HepG2 (cell line): ENCODE data around the gene GDI1. TPM values are rescaled to one million over a fixed set of nuclear protein-coding genes. Genes with fewer than 3 reads are reported as not detected.
A peak's percentile ranks its signal among the peaks of the same experiment; 100 is the strongest.

Experiments used
- BCL6 ChIP-seq: IDR thresholded peaks from 2 replicates; pipeline ENCODE4 v1.6.1; 2016; ENCODE audit warnings: missing genetic modification reagents, missing compliant biosample characterization
- BRCA1 ChIP-seq: sonication (generic); formaldehyde crosslinking; IDR thresholded peaks from 2 replicates; pipeline ENCODE4 v1.4.0; 2020; ENCODE audit warnings: missing genetic modification reagents
- FOXA3 ChIP-seq: IDR thresholded peaks from 2 replicates; pipeline ENCODE4 v1.6.1; 2016; ENCODE audit warnings: missing genetic modification reagents, missing compliant biosample characterization
- GABPA ChIP-seq, 2 experiments: IDR thresholded peaks; 2 replicates each; pipeline ENCODE4 v1.6.1; 2011 to 2016; ENCODE audit warnings: low read depth in 2 of 2, low read length in 1 of 2, missing biosample characterization in 1 of 2, missing genetic modification characterization in 1 of 2
- GATA4 ChIP-seq: sonication (generic); IDR thresholded peaks from 2 replicates; pipeline ENCODE4 v1.6.1; 2016; ENCODE audit warnings: antibody characterized with exemption, low read depth, borderline replicate concordance
- GTF2F1 ChIP-seq: fragments of 150-350 bp; IDR thresholded peaks from 2 replicates; pipeline ENCODE4 v1.6.1; 2014; ENCODE audit warnings: low read length
- HNRNPK ChIP-seq: fragments of 200-400 bp; formaldehyde crosslinking; IDR thresholded peaks from 2 replicates; pipeline ENCODE4 v1.6.1; 2018; ENCODE audit warnings: low read length, low read depth, moderate library complexity, mild to moderate bottlenecking; ENCODE audit not compliant: poor library complexity, severe bottlenecking
- HNRNPL ChIP-seq: fragments of 200-400 bp; formaldehyde crosslinking; IDR thresholded peaks from 2 replicates; pipeline ENCODE4 v1.6.1; 2017; ENCODE audit warnings: mild to moderate bottlenecking, low read depth, low read length
- MAZ ChIP-seq, 2 experiments: sonication (generic) in 1 of 2; formaldehyde crosslinking in 1 of 2; IDR thresholded peaks; 2 replicates each; pipeline versions ENCODE4 v1.5.0 to v1.6.1; 2012 to 2020; ENCODE audit warnings: low read depth in 2 of 2, mild to moderate bottlenecking in 2 of 2, borderline replicate concordance in 1 of 2, improper control_type of control experiment in 1 of 2, low read length in 1 of 2, missing genetic modification reagents in 1 of 2, moderate library complexity in 1 of 2
- MXD4 ChIP-seq: IDR thresholded peaks from 2 replicates; pipeline ENCODE4 v1.6.1; 2016; ENCODE audit warnings: mild to moderate bottlenecking, missing biosample characterization, missing genetic modification reagents
- NFYC ChIP-seq: IDR thresholded peaks from 2 replicates; pipeline ENCODE4 v1.6.1; 2016; ENCODE audit warnings: missing genetic modification reagents, missing compliant biosample characterization
- POLR2AphosphoS2 ChIP-seq: IDR thresholded peaks from 2 replicates; pipeline ENCODE4 v1.6.1; 2011; ENCODE audit warnings: low read depth, low read length, improper control_type of control experiment
- RNF2 ChIP-seq: fragments of 450-650 bp; conservative IDR thresholded peaks from 2 replicates; pipeline ENCODE4 v1.6.1; 2016; ENCODE audit warnings: low read depth
- SIN3A ChIP-seq: IDR thresholded peaks from 2 replicates; pipeline ENCODE4 v1.6.1; 2011; ENCODE audit warnings: low read depth, mild to moderate bottlenecking, control low read depth, low read length, borderline replicate concordance
- SNRNP70 ChIP-seq: fragments of 200-400 bp; formaldehyde crosslinking; IDR thresholded peaks from 2 replicates; pipeline ENCODE4 v1.6.1; 2017; ENCODE audit warnings: mild to moderate bottlenecking, low read depth, low read length, moderate library complexity
- SOX6 ChIP-seq, 2 experiments: fragments of 450-650 bp in 1 of 2; sonication (generic) in 1 of 2; formaldehyde crosslinking in 1 of 2; IDR thresholded peaks; 2 replicates each; pipeline versions ENCODE4 v1.4.0 to v1.6.1; 2017 to 2020; ENCODE audit warnings: antibody characterized with exemption in 1 of 2, mild to moderate bottlenecking in 1 of 2, missing genetic modification reagents in 1 of 2
- STAT5B ChIP-seq: sonication (generic); formaldehyde crosslinking; IDR thresholded peaks from 2 replicates; pipeline ENCODE4 v1.4.0; 2020; ENCODE audit warnings: missing genetic modification reagents
- TMF1 ChIP-seq: sonication (generic); formaldehyde crosslinking; IDR thresholded peaks from 2 replicates; pipeline ENCODE4 v1.8.1; 2022; ENCODE audit warnings: low read depth, missing genetic modification reagents
- U2AF1 ChIP-seq: fragments of 200-400 bp; formaldehyde crosslinking; optimal IDR thresholded peaks from 2 replicates; pipeline ENCODE3; 2017; ENCODE audit warnings: mild to moderate bottlenecking, low read depth, low read length
- U2AF2 ChIP-seq: fragments of 200-400 bp; formaldehyde crosslinking; IDR thresholded peaks from 2 replicates; pipeline ENCODE4 v1.6.1; 2017; ENCODE audit warnings: low read depth, mild to moderate bottlenecking, low read length
- ZC3H13 ChIP-seq: sonication (generic); formaldehyde crosslinking; IDR thresholded peaks from 2 replicates; pipeline ENCODE4 v1.8.1; 2023; ENCODE audit warnings: mild to moderate bottlenecking, missing genetic modification reagents, moderate library complexity
- ZNF124 ChIP-seq: sonication (generic); formaldehyde crosslinking; IDR thresholded peaks from 2 replicates; pipeline ENCODE4 v1.4.0; 2020; ENCODE audit warnings: missing genetic modification reagents
- ZNF264 ChIP-seq: sonication (generic); formaldehyde crosslinking; IDR thresholded peaks from 2 replicates; pipeline ENCODE4 v1.4.0; 2020; ENCODE audit warnings: missing genetic modification reagents
- ZNF766 ChIP-seq: sonication (generic); formaldehyde crosslinking; IDR thresholded peaks from 2 replicates; pipeline ENCODE4 v1.5.0; 2020; ENCODE audit warnings: missing genetic modification reagents, borderline replicate concordance
- ZSCAN21 ChIP-seq: sonication (generic); formaldehyde crosslinking; IDR thresholded peaks from 2 replicates; pipeline ENCODE4 v1.8.0; 2022; ENCODE audit warnings: mild to moderate bottlenecking, missing genetic modification reagents, moderate library complexity, borderline replicate concordance
- polyA plus RNA-seq, 8 experiments: library from polyadenylated mRNA; depleted of rRNA in 3 of 8; stranded (reverse) in 7 of 8; unstranded in 1 of 8; fragments of >200 nt; fragmentation: Illumina TruSeq in 4 of 8; extraction: Trizol in 4 of 8; gene quantifications; 2 replicates each; pipeline versions ENCODE4 v1.2.1 to v1.2.3, GENCODE V29; 2011 to 2016; ENCODE audit warnings: low read depth in 4 of 8, missing spikeins in 1 of 8, mixed read lengths in 1 of 8; ENCODE audit not compliant: insufficient read depth in 1 of 8
- total RNA-seq, 5 experiments: library from RNA; depleted of rRNA; stranded (reverse); fragments of >200 nt; fragmentation: Illumina TruSeq; extraction: Trizol; gene quantifications; 2 replicates each; pipeline ENCODE4 v1.2.3, GENCODE V29; 2016; ENCODE audit warnings: low read depth in 1 of 5
- TF ChIP-seq, protein P1 (sequence below): sonication (generic); formaldehyde crosslinking; IDR thresholded peaks from 2 replicates; pipeline ENCODE4 v1.8.0; 2022; ENCODE audit warnings: mild to moderate bottlenecking, missing genetic modification reagents; ENCODE audit not compliant: insufficient replicate concordance
- TF ChIP-seq, protein P2 (sequence below): IDR thresholded peaks from 2 replicates; pipeline ENCODE4 v1.6.1; 2016; ENCODE audit warnings: missing compliant biosample characterization, missing genetic modification reagents, borderline replicate concordance

Gene GDI1
- total and polyA plus RNA-seq, 2 of the 13 experiments (the other 11 are each of a cell fraction or from before 2014, with no cell fraction given) = 17.4 to 105 TPM

DNA sequence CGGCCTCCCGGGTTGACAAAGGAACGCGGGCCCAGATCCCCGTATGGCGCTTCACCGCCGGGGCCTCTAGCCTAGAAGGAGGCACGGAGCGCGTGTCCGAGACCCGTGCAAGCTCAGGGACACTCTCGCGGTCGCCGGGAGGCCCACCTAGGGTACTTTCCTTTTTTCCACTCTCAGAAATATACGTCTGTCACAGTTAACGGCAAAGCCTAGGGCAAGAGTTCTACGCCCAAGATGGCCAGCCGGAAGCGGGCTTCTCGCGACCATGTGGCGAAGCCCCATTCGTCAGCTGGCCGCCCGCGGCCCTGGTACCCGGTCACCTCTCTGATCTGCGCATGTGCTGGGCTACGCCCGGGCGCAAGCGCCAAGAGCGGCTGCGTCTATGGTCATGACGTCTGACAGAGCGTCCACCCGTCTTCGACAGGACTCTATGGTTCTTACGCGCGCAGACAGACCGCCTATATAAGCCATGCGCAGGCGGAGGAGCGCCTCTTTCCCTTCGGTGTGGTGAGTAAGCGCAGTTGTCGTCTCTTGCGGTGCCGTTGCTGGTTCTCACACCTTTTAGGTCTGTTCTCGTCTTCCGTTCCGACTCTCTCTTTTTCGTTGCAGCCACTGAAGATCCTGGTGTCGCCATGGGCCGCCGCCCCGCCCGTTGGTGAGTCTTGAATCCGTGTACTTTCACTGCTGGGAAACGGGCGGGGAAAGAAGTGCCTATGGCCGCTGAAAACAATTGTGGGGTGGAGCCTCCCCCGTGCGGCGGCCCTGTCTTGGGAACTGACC is 38.9 kb upstream of the GDI1 start, which contains the start of gene RPL10 (continued):
- TF ChIP-seq, protein P1, sequence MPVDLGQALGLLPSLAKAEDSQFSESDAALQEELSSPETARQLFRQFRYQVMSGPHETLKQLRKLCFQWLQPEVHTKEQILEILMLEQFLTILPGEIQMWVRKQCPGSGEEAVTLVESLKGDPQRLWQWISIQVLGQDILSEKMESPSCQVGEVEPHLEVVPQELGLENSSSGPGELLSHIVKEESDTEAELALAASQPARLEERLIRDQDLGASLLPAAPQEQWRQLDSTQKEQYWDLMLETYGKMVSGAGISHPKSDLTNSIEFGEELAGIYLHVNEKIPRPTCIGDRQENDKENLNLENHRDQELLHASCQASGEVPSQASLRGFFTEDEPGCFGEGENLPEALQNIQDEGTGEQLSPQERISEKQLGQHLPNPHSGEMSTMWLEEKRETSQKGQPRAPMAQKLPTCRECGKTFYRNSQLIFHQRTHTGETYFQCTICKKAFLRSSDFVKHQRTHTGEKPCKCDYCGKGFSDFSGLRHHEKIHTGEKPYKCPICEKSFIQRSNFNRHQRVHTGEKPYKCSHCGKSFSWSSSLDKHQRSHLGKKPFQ (CRISPR knock-in tag) = peak; percentile 56
- TF ChIP-seq ZNF264 (0 out of 2 replicates have a peak, but pooled peaks have one; percentile 37), RNF2 (0 out of 2 replicates have a peak, but pooled peaks have one; percentile 55), U2AF2 (no peak), BRCA1 (CRISPR knock-in tag) (0 out of 2 replicates have a peak, but pooled peaks have one; percentile 66), STAT5B (CRISPR knock-in tag) (no peak), GTF2F1 (peak; percentile 90), MXD4 (CRISPR knock-in tag) (0 out of 2 replicates have a peak, but pooled peaks have one; percentile 6), SOX6 (IDR thresholded peaks at IDR 0.05) (no peak), SOX6 (CRISPR knock-in tag; IDR thresholded peaks at IDR 0.05) (no peak), SIN3A (peak; percentile 83; the same call in 1 of the 2 replicates), GATA4 (peak; percentile 49; the same call in 1 of the 2 replicates), HNRNPL (peak; percentile 58; the same call in 1 of the 2 replicates), BCL6 (0 out of 2 replicates have a peak, but pooled peaks have one; percentile 7), FOXA3 (CRISPR knock-in tag) (no peak), SNRNP70 (no peak), TMF1 (CRISPR knock-in tag) (peak; percentile 22; the same call in 1 of the 2 replicates), ZNF124 (CRISPR knock-in tag) (peak; percentile 71; the same call in 1 of the 2 replicates), POLR2AphosphoS2 (peak; percentile 89; the same call in 1 of the 2 replicates), NFYC (CRISPR knock-in tag) (peak; percentile 73), HNRNPK (no peak), ZSCAN21 (peak; percentile 49; the same call in 1 of the 2 replicates), MAZ (IDR thresholded peaks at IDR 0.05; ENCODE audit: borderline replicate concordance, low read depth, low read length) (no peak), MAZ (CRISPR knock-in tag; IDR thresholded peaks at IDR 0.05; ENCODE audit: low read depth) (peak; percentile 59), ZC3H13 (peak; percentile 53; the same call in 1 of the 2 replicates), ZNF766 (CRISPR knock-in tag) (peak; percentile 38; the same call in 1 of the 2 replicates), U2AF1 (peak; percentile 31), GABPA (IDR thresholded peaks at IDR 0.05; ENCODE audit: low read depth, low read length) (no peak), GABPA (CRISPR knock-in tag; IDR thresholded peaks at IDR 0.05; ENCODE audit: low read depth) (peak; percentile 81)
- TF ChIP-seq, protein P2, sequence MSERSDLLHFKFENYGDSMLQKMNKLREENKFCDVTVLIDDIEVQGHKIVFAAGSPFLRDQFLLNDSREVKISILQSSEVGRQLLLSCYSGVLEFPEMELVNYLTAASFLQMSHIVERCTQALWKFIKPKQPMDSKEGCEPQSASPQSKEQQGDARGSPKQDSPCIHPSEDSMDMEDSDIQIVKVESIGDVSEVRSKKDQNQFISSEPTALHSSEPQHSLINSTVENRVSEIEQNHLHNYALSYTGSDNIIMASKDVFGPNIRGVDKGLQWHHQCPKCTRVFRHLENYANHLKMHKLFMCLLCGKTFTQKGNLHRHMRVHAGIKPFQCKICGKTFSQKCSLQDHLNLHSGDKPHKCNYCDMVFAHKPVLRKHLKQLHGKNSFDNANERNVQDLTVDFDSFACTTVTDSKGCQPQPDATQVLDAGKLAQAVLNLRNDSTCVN (CRISPR knock-in tag) = 0 out of 2 replicates have a peak, but pooled peaks have one; percentile 25
